ENCODE data around the gene OR5AK2. TPM values are rescaled to one million over a fixed set of nuclear protein-coding genes. Genes with fewer than 3 reads are reported as not detected.

OR5AK2 gene
- total RNA-seq, 1 donor from 2014 or later, result not detected

DNA sequence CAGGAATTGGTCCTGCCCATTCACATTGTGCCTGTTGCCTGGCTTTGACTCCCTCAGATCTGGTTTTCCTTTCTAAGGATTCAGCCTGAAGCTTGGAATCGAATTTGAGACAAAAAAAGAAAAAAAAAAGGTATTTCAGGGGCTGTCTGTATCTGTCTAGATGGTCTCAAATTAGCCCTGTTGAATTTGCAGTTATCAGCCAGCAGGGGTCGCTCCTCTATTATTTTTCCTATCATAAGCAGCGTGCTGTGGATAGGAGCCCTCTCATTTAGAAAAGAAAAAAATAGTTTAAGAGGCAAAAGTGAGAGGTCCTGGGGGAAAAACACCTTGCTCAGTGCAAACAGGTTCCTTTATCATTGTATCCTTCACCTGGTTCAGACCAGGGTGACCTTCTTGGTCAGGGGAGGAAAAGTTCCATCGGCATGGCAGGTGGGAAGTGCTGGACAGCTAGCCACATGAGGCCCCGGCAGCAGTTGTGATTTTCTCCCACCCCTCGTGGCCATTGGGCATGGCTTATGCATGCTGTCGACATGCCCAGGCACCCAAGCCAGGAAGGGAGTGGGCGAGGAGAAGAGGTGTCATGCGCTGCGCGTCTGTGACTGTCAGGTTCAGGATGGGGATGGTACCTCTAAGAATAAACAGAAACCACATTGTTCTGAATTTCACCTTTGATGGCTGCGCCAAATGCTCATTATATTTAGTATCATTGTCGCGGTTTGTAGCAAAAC lies 13.1 kb downstream of the OR5AK2 start:
- Mint-ChIP-seq H3K36me3 (no peaks in the 10 kb centered on the region), H3K27me3 (peaks cover under 1% of the 10 kb centered on the region), H3K9me3 (no peaks in the 10 kb centered on the region), H3K27ac (no peak overlapping the region), H3K4me1 (ENCODE audit: unreplicated experiment) (no peaks in the 10 kb centered on the region), H3K4me3 (no peak overlapping the region)
- TF ChIP-seq, protein P1, sequence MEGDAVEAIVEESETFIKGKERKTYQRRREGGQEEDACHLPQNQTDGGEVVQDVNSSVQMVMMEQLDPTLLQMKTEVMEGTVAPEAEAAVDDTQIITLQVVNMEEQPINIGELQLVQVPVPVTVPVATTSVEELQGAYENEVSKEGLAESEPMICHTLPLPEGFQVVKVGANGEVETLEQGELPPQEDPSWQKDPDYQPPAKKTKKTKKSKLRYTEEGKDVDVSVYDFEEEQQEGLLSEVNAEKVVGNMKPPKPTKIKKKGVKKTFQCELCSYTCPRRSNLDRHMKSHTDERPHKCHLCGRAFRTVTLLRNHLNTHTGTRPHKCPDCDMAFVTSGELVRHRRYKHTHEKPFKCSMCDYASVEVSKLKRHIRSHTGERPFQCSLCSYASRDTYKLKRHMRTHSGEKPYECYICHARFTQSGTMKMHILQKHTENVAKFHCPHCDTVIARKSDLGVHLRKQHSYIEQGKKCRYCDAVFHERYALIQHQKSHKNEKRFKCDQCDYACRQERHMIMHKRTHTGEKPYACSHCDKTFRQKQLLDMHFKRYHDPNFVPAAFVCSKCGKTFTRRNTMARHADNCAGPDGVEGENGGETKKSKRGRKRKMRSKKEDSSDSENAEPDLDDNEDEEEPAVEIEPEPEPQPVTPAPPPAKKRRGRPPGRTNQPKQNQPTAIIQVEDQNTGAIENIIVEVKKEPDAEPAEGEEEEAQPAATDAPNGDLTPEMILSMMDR (conservative IDR thresholded peaks at IDR 0.05), result peak; percentile 68
- DNase-seq (ENCODE audit: extremely low spot score, unreplicated experiment), result no peak

DNA sequence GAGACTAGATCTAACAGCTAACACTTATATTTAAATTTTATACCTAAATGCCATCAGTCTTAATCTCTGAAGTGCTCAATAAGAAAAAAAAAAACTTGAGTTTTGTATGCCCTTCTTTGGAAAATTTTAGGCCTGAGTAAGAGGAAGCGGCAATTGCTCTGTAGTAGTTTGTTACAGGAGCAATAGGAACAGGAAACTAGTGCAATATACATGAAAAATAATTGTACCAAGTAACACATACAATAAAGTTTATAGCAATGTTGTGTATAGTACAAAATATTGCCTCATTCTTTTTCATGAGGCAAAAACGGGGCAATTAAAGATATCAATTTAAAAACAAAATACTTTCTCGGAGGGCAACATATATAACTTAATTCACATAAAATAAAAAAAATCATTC lies 19.7 kb downstream of the OR5AK2 start:
- Mint-ChIP-seq H3K36me3 (no peaks in the 10 kb centered on the region), H3K27ac (no peak overlapping the region), H3K27me3 (peaks cover 5% of the 10 kb centered on the region), H3K4me1 (ENCODE audit: unreplicated experiment) (no peaks in the 10 kb centered on the region), H3K4me3 (no peak overlapping the region), H3K9me3 (no peaks in the 10 kb centered on the region)
- TF ChIP-seq, protein P1 (conservative IDR thresholded peaks at IDR 0.05), result no peak
- DNase-seq (ENCODE audit: extremely low spot score, unreplicated experiment), result no peak

DNA sequence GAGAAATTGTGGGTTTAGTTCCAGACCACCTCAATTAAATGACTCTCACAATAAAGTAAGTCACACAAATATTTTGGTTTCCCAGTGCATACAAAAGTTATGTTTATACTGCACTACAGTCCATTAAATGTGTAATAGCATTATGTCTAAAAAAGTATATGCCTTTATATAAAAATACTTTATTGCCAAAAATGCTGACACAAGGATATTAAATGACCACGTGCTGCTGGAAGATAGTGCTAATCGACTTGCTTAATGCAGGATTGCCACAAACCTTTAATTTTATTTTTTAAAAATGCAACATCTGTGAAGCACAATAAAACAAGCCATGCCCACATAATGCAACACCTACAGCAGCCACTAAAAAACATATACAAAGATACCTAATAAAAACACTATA lies 27.0 kb downstream of the OR5AK2 start:
- no peak for DNase-seq (ENCODE audit: extremely low spot score, unreplicated experiment)
- Mint-ChIP-seq H3K27ac (no peak overlapping the region), H3K4me3 (no peak overlapping the region), H3K4me1 (ENCODE audit: unreplicated experiment) (no peaks in the 10 kb centered on the region), H3K9me3 (no peaks in the 10 kb centered on the region), H3K27me3 (no peaks in the 10 kb centered on the region), H3K36me3 (no peaks in the 10 kb centered on the region)
- TF ChIP-seq, protein P1 (conservative IDR thresholded peaks at IDR 0.05), result no peak

DNA sequence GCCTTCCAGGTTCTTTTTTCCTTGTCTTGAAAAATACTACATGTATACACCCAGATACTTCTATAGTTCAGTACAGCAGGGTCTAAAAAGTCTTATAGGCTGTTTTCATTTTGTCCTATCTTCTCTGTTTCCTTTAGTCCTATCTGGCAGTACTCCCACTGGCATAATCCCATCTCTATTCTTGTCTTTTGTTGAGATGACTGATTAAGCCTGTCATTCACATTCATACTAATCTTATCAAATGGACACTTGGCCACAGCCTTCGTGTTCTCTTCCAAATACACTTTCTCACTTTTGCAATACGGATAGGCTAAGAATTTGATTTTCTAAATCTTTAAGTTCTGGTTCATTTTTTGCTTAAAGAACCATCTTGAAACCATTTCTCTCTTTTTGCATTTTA lies 42.8 kb downstream of the OR5AK2 start:
- Mint-ChIP-seq H3K9me3 (no peaks in the 10 kb centered on the region), H3K4me1 (ENCODE audit: unreplicated experiment) (no peaks in the 10 kb centered on the region), H3K27ac (no peak overlapping the region)

More for the DNA sequence above, 42.8 kb downstream of the OR5AK2 start:
- Mint-ChIP-seq H3K27me3 (no peaks in the 10 kb centered on the region), H3K36me3 (no peaks in the 10 kb centered on the region), H3K4me3 (no peak overlapping the region)
- TF ChIP-seq, protein P1 (conservative IDR thresholded peaks at IDR 0.05), result no peak
- no peak for DNase-seq (ENCODE audit: extremely low spot score, unreplicated experiment)

Other genes with a start within 250 kb of the OR5AK2 start
- gene OR9G4, start 240.2 kb upstream of the OR5AK2 start, total RNA-seq (ENCODE audit: low replicate concordance), result not detected in 2 replicates
- 0.48 and 2.9 TPM in 2 replicates for gene LRRC55, start 193.0 kb downstream of the OR5AK2 start, total RNA-seq (ENCODE audit: low replicate concordance)
- 0.36 and 2.0 TPM in 2 replicates for gene APLNR, start 248.3 kb downstream of the OR5AK2 start, total RNA-seq (ENCODE audit: low replicate concordance)